COR-L47 (cell line): ENCODE measurements around the gene COX19.
"Not testable (repeated sequence)": the region's sequence is repeated elsewhere in the genome, so short reads cannot be mapped to it uniquely, and the experiment has no call there.

Experiments used
- DNase-seq: peaks from one replicate; lab custom pipeline; 2025; lab: John Stamatoyannopoulos, UW

Gene COX19

DNA sequence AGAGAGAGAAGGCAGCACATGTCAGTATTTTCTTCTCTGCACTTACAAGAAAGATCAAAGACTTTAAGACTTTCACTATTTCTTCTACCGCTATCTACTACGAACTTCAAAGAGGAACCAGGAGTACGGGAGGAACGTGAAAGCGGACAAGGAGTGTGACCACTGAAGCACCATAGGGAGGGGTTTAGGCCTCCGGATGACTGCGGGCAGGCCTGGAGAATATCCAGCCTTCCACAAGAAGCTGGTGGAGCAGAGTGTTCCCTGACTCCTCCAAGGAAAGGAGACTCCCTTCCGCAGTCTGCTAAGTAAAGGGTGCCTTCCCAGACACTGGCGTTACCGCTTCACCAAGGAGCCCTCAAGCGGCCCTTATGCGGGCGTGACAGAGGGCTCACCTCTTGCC lies 14.4 kb downstream of the COX19 start:
- DNase-seq, result not testable (repeated sequence)

DNA sequence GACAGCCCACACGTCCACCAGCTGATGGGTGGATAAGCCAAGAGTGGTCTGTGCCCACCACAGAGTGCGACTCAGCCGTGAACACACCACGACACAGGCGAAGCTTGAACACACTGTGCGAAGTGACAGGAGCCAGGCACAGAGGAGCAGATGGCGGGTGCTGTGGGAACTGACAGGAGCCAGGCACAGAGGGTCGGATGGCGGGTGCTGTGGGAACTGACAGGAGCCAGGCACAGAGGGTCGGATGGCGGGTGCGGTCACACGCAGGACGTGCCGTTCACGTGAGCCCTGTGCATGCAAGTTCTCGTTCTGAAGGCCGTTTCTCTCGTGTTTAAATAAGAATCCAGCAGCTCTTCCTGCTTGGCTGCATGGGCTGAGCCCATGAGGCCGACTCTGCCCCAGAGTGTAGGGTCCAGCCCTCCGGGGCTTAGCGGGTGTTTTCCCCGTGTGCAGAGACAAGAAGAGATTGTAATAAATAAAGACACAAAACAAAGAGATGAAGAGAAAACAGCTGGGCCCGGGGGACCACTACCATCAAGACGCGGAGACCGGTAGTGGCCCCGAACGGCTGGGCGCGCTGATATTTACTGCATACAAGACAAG lies 15.0 kb downstream of the COX19 start:
- DNase-seq, result no peak

DNA sequence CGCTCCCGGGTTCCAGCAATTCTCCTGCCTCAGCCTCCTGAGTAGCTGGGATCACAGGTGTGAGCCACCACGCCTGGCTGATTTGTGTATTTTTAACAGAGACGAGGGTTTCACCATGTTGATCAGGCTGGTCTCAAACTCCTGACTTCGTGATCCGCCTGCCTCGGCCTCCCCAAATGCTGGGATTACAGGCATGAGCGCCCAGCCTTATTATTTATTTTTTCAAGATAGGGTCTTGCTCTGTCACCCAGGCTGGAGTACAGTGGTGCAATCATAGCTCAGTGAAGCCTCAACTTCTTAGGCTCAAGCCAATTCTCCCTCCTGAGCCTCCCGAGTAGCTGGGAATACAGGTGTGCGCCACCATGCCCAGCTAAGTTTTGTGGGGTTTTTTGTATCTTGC lies 15.6 kb downstream of the COX19 start:
- not testable (repeated sequence) for DNase-seq

DNA sequence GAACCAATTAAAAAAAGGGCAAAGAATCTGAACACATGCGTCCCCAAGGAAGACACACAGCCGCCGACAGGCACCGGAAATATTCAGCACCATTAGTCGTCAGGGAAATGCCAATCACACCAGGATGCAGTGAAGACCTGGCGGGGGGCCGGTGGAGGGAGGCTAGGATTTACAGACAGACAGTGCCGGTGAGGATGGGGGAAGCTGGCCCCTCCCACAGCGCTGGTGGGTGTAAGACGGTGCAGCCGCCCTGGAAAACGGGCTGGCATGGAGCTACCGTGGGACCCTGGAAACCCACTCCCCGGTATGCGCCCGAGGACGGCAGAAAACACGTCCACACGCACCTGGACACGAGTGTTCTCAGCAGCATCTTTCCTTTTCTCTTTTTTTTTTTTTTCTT lies 16.1 kb downstream of the COX19 start:
- peak; percentile 39 for DNase-seq

DNA sequence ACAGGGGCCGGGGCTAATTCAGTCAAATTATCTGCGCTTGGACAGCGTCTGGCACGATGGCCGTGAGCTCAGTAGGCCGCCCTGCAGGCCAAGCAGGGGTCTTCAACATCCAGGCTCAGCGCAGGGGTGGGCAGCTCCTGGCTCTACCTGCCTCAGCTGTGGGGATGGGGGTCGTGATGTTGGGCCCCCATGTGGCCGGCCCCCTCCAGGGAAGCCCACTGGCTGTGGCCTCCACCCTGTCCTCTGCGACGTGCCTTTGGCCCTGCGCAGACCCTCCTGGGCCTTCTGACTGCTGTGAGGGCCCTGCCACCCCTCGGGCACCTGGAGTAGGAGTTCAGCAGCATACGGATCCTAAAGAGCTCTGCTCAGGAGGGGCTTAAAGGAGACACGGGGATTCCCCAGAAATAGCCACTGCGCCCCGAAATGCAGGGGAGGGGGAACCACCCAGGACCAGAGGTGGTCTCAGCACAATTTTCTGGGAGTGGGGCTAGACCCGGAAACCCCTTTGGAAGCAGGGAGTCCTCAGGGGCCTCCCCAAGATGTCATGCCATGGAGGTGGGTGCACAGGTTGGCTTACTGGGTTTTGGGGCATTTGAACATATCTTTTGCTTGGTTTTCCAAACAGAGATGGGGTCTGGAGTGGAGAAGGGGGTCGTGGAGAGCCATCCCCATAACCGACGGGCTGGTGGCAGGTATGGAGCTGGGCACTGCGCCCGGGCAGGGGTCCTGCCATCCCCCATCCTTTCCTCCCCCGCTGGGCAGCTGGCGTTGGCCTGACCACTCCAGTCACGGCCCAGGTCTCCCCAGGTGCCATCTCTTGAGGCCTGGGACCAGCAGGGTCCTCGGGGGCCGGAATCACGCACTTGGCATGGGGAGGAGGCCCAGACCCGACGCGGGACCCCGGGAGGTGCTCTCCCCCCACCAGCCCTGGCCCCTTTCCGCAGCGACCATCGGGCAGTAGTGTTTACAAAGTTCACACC lies 16.8 kb downstream of the COX19 start:
- DNase-seq, result no peak

DNA sequence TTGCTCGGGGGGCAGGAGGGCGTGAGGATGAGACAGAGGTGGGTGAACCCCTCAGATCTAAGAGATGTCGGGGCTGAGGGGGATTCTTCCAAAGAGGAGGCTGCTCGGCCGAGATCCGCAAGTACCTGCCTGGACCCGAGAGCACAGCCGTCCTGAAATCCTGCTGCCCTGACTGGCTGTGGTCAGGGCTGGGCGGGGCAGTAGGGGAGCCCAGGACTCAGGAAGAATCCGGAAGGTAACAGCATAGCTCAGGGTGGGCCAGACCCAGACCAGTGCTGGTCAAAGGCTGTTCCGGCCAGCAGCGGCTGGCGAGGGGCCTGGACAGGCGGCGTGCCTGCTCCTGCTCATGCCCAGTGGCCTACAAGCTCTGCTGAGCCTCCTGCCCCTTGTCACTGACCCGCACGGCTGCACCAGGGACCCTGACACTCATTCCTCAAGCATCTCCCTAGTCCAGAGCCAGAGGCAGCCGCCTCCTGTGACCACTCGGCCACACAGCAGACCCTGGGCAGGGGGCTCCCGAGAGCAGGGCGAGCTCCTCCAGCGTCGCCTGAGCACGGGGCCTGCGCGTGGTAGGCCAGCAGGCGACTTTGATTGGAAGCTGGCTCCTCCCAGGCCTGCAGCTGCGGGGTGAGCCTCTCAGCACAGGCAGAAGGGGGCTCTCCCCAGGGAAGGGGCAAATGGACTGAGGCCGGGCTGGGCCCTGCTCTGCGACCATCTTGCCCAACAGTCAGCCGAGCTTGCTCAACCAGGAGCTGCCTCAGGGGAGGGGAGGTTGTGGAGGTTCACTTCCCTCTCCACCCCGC lies 17.7 kb downstream of the COX19 start:
- no peak for DNase-seq

DNA sequence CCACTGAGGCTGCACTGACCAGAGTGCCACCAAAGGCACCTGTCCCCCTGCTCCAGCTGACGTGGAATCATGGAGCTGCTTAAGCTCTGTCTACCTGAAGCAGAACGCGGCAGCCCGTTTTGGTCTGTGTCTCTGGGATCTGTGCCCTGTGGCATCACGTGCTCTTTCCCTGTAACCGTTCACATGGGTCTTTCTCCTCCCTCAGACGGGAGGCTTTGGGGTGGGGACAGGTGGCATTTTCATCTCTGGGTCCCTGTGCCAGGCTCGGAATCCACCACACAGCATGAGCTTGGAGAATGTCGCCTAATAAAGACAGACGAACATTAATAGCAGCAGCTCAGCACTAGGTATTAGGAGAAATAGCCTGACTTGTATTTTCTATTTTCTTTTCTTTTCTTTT lies 19.3 kb downstream of the COX19 start:
- DNase-seq, result no peak

DNA sequence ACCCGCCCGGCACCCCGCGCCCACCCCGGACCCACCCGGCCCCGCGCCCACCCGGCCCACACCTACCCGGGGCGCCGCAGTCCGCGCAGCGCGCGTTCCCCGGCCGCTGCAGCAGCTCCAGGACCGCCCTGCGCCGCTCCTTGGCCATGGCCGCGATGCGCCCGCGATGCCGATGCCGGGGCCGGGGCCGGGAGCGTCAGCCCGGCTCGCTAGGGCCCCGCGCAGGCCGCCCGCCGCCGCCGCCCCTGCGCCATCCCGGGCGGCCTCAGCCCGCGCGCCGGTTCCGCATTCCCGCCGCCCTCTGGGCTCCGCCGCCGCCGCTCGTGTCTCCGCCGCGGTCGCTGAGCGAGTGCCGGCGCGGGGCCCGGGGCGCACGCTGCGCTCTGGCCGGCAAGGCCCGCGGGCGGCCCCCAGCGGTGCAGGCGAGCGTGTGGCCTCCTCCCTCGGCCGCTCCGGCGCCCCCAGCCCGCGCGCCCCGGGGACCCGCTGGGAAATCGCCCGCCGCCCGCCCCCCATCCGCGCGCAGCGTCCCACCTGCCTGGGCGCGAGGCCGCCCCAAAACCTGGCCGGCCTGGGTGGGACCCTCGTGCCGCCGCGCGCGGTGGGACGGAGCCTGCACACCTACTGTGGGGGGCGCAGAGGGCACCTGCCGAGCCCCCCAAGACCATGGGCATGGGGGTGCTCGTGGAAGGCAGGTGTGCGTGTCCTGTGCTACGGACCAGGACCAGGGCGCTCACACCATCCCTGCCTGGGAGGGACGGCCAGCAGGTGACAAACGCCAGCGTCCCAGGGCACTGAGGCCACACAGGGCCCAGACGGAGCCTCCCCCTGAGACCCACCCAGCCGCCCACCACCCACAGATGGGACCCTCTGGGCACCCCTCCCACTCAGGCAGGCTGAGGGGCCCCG lies 20.8 kb downstream of the COX19 start, which contains the start of gene ADAP1:
Gene ADAP1 (minus strand): TSS at position 351 of the 909 bp plus-strand sequence. CDS start 203 bp downstream, at position 148.
- DNase-seq, result peak; percentile 49

DNA sequence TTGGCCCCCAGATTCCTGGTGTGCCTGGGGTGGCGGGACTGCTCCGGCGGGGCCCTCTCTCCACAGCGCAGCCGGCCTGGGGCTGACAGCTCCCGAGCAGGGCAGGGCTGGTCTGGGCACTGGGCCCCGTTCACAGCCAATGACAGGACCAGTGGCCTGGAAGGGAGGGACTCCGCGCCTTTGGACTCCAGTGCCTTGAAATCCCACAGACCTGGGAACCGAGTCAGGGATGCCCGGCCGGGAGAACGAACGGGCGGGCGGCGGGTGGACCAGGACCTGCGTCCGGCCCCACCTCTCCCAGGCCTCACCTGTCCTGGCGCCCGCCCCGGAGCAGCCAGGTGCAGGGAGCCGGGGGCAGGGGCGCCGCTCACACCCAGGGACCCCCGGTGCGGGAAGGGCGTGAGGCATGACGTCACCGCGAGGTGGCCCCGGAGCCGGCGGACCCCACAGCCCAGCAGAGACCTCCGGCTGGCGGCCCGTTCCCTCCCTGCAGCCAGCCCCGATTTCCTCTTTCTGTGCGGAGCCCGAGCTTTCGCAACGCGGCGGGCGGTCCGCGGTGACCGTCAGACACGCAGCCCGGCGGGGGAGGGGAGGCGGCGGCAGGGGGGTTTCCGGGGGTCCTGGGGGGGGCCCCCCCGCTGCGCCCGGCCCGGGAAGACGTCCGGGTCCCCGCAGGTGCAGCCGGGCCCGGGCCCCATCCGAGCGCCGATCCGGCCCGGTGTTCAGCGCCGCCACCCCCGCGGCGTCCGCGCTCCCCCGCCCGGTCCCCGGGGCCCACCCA lies 21.6 kb downstream of the COX19 start:
- DNase-seq, result no peak

DNA sequence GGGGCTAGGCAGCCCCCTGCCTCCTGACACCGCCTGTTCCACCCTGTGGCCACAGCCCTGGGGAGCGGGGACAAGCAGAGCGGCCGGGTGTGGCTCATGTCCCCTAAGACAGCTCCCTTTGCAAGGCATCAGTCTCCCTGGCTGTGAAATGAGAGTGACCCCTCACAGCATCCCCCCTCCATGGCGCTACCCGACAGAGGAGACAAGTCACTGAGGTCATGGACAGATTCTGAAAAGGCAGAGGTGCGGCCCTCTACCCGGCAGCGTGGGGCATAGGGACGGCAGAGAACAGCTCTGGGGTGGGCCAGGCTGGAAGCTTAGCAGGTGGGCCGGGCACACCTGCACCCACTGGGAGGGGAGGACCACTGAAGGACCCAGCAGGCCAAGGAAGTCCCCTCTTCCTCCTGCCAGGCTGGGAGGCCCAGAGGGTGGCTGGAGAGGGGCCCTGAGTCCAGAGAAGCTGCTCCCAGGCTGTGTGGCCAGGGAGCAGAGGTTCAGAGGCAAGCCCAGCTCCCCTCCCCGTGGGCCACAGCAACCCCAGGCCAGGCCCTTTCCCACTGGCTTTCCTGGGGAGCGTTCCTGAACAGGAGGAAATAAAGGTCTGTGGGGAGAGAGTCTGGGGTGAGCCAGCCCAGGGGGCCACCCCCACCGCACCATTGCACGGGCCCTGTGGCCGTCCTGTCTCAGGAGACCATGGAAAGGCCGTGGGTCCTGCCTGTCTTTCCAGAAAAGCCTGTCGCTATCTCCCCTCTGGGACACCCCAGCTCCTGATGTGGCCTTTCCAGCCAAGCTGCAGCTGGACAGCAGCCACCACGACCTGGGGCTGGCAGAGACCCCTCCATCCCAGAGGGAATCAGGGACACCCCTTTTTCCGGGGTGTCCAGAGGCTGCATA lies 22.6 kb downstream of the COX19 start:
- no peak for DNase-seq

DNA sequence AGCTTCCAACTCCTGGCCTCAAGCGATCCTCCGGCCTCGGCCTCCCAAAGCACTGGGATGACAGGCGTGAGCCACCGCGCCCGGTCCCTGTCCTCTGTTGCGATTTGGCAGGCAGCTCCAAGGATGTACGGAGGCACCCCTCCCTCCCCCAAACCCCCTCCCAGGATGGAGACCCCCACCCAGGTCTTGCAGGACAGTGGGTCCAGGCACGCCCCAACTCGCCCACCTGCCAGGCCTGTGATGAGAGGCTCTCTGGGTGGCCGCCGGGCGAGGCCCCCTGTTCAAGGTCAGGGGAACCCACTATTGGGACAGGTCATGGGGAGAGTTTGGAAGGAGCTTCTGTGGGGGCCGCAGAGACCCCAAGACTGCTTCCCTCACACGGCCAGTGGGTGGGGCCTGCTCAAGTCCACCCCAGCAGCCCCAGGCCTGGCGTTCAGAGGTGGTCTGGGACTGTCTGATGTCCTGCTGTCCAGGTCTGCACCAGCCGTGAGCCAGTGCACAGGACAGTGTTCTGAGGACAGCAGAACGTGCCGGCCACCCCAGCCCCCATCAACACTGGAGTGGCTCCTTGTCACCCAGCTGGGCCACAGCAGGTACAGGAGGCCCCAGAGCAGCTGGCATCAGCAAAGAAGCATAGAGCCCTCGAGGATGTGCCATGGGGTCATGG lies 23.3 kb downstream of the COX19 start:
- no peak for DNase-seq

DNA sequence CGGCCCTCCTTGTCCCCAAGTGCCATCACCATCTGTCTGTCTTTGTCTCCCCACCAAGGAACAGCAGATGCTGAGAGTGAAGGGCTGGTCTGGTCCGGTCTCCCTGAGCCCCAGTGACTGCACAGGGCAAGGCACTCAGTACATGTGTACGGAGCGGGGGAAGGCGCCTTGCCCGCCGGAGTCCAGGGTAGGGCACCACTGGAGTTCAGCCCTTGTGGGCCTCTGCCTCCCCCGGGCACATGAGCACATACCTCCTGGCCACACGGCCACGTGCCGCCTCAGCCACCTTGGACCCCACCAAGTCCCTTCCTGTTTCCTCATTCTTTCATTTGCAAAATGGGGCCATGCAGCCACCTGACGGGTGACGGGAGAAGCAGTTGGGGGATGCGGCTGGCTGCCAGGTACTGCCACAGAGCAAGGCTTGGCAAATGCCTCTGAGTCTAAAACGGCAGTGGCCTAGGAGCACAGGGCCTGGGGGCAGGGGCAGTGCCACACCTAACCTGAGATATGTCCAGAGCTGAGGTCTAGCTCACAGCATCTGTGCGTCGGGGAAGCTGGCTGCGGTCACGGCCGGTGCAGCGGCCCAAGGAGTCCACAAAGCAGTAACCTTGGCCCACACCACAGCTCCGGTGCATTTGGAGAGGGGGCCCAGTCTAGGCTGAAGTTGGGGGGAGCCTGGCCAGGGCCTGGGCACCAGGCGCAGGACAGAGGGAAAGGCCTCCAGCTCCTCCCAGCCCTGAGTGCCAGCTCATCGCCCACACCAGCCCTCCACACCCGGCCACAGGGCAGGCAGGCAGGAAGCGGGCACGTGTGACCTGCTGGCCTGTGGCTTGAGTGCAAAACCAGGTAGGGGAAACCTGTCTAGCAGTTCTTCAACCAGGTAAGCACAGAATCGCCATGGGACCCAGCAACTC lies 26.1 kb downstream of the COX19 start:
- no peak for DNase-seq

DNA sequence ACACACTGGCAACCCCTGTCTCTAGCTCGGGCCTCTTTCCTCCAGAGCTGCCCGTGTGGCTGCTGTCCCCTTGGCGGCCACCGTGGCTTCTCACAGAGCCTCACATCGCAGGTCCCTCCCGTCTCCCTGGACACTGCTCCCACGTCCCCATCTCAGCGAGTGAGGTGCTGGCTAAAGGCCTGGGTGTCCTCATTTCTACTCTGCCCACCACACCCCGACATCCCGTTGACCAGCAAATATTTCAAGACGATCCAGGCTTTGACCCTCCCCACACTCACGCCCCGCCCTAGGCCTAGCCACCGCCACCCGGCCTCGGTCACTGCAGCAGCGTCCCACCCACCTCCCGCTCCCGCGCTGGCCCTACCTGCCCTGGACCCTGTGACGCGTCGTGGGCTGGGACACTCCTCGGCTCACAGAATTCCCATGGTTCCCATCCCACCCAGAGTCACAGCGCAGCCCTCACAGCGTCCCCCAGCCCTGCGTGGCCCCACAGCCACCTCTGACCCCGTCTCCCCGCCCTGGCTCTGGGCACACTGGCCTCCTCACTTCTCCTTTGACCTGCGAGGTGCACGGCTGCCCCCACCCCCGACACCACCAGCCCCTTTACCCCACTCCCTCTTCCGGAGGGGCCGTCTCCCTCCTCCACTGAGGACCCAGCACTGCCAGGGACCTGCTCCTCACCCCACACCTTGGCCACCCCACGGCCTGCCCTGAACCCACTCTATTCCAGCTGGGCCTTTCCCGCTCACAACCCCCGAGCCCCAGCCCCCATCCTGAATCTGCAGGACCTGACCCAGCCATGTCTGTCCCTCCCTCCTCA lies 27.7 kb downstream of the COX19 start:
- no peak for DNase-seq

DNA sequence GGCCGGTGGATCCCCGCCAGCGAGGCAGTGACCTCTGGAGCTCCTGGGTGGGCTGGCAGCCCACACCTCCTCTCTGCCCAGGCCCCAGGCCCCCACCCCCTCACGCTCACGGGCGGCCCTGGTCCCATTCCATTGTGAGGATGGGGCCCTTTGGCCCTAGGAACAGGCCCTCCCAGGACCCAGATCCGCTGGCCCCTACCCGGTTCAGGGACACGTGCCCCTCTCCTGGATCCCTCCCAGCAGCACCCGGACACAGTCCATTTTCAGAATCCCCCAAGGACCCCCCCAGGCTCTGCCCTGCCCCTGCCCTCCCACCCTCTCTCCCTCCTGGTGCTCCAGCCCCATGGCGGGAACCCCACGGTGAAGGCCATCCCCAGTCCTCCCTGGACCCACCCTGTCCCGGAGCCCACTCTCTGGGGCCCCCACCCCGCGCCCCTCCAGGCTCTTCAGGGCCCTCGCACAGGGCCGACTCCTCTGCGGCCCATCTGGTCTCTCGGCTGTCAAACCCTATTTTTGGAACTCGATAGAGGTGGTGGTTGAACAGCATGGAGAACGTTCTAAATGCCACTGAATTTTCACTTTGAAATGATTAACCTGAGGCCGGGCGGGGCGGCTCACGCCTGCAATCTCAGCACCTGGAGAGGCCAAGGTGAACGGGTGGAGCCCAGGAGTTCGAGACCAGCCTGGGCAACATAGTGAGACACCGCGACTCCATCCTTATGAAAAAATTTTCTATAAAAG lies 28.9 kb downstream of the COX19 start:
- DNase-seq, result no peak

DNA sequence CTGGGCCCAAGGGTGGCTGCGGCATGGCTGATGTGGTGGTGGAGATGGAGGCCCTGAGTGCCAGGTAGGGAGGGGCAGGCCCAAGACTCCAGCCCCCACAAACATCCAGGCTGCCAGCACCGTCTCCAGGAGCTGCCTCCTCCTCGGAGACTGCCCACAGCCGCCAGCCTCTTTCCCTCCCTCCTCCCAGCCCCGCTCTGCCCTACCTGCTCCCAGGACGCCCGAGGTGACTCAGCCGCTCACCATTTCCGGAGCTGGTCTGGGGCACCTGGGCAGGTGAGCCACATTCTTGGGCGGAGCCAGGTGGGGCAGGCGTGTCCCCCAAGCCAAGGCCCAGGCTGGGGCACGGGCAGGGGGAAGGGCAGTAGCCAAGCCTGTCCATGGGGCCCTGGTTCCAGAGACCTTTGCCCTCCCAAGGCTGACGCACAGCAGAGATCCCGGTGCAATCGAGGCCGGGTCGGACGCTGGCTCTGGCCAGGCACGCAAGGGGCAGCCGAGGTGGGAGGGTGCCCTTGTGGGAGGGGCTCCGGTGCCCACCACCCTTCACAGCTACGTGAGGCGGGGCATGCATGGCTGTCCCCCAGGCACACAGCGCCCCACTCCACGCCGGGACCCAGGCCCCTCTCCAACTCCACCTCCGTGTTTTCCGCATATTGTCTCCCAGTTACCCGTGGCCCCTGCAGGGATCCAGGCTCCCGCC lies 29.6 kb downstream of the COX19 start:
- no peak for DNase-seq

DNA sequence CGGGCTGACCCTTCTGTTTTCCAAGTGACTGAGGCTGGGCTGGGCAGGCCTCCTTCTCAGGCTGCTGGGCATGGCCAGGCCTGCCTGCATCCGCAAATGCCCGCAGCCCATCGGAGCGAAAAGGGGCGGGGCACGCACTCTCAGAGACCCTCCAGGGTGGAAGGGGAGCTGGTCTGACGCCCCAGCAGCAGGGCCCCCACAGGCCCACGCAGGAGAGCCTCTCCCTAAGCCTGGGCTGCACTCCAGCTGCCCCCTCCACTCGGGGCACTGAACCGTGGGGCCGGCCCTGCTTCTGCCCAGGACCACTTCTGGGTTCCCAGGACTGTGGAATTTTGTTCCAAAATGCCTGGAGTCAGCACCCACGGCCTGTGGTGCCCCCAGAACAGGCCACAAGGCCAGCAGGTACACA lies 30.2 kb downstream of the COX19 start:
- no peak for DNase-seq
